Loucy (cell line): ENCODE data around the gene ATN1.

ENCODE experiments used
- H2AFZ ChIP-seq: fragments of 200-600 bp; sonication (generic); 2 replicates; pipeline ENCODE4 v1.6.0; 2016; ENCODE audit warnings: antibody characterized with exemption, mild to moderate bottlenecking, low read length, moderate library complexity
- H3F3A ChIP-seq: fragments of 200-600 bp; 2 replicates; pipeline ENCODE4 v1.6.0; 2016; ENCODE audit warnings: antibody characterized with exemption, low read depth, mild to moderate bottlenecking
- H3K27me3 ChIP-seq: fragments of 200-600 bp; sonication (generic); 2 replicates; pipeline ENCODE4 v1.6.1; 2014; ENCODE audit warnings: low read length, mild to moderate bottlenecking; ENCODE audit not compliant: insufficient read depth, poor library complexity, severe bottlenecking
- H3K36me3 ChIP-seq: fragments of 200-600 bp; sonication (generic); 2 replicates; pipeline ENCODE4 v1.6.1; 2016; ENCODE audit warnings: low read length; ENCODE audit not compliant: insufficient read depth
- H3K4me1 ChIP-seq: fragments of 200-600 bp; sonication (generic); 2 replicates; pipeline ENCODE4 v1.5.1; 2014; ENCODE audit warnings: low read length, mild to moderate bottlenecking; ENCODE audit not compliant: insufficient read depth, poor library complexity, severe bottlenecking
- H3K4me2 ChIP-seq: fragments of 200-600 bp; sonication (generic); 2 replicates; pipeline ENCODE4 v1.6.0; 2014; ENCODE audit warnings: antibody characterized with exemption, low read length, low read depth, mild to moderate bottlenecking; ENCODE audit not compliant: poor library complexity, severe bottlenecking
- H3K4me3 ChIP-seq: fragments of 200-600 bp; sonication (generic); 2 replicates; pipeline ENCODE4 v1.5.1; 2014; ENCODE audit warnings: low read length, mild to moderate bottlenecking, mixed read lengths; ENCODE audit not compliant: poor library complexity, severe bottlenecking
- H3K79me2 ChIP-seq: fragments of 200-600 bp; sonication (generic); 2 replicates; pipeline ENCODE4 v1.6.1; 2014; ENCODE audit warnings: low read length; ENCODE audit not compliant: insufficient read depth
- H3K9ac ChIP-seq: fragments of 200-600 bp; sonication (generic); 2 replicates; pipeline ENCODE4 v1.6.0; 2014; ENCODE audit warnings: mild to moderate bottlenecking, low read depth, low read length, moderate library complexity; ENCODE audit not compliant: poor library complexity, severe bottlenecking
- H3K9me2 ChIP-seq: fragments of 200-600 bp; sonication (generic); replicated peaks from 2 replicates; pipeline ENCODE4 v1.6.1; 2016; ENCODE audit warnings: low read depth, low read length, mixed read lengths
- H3K9me3 ChIP-seq: fragments of 200-600 bp; sonication (generic); 2 replicates; pipeline ENCODE4 v1.6.1; 2014; ENCODE audit warnings: mild to moderate bottlenecking, antibody characterized with exemption, low read length, low read depth; ENCODE audit not compliant: insufficient read depth
- H4K20me1 ChIP-seq: fragments of 200-600 bp; sonication (generic); 2 replicates; pipeline ENCODE4 v1.6.0; 2014; ENCODE audit warnings: antibody characterized with exemption, low read length, mild to moderate bottlenecking; ENCODE audit not compliant: insufficient read depth, poor library complexity, severe bottlenecking
- EZH2phosphoT487 ChIP-seq: fragments of 200-600 bp; IDR thresholded peaks from 2 replicates; pipeline ENCODE4 v1.6.1; 2018; ENCODE audit warnings: antibody characterized with exemption, mild to moderate bottlenecking, moderate library complexity, borderline replicate concordance
- TF ChIP-seq, protein P1 (sequence below): fragments of 200-600 bp; sonication (generic); conservative IDR thresholded peaks from 2 replicates; pipeline ENCODE4 v1.5.1; 2014; ENCODE audit warnings: mild to moderate bottlenecking, antibody characterized with exemption, low read length

The ATN1 gene

GRCh38 chr12:6914947-6915788 is 12.6 kb upstream of the ATN1 start:
- peaks cover 43% of the 10 kb centered on the region for H3K79me2 ChIP-seq
- H3F3A ChIP-seq, result 0 out of 2 replicates have a peak, but pooled peaks cover 4% of the 10 kb centered on the region
- H4K20me1 ChIP-seq, result peaks cover 24% of the 10 kb centered on the region
- peaks cover 37% of the 10 kb centered on the region for H3K4me1 ChIP-seq
- H3K9ac ChIP-seq, result peak overlapping the region; percentile 80
- H2AFZ ChIP-seq, result peak overlapping the region; percentile 83; the same call in 1 of the 2 replicates
- peak overlapping the region; percentile 96 for H3K4me2 ChIP-seq
- H3K27me3 ChIP-seq, result no peaks in the 10 kb centered on the region
- H3K9me2 ChIP-seq, result no peaks in the 10 kb centered on the region
- peaks cover 20% of the 10 kb centered on the region; the same call in 1 of the 2 replicates for H3K36me3 ChIP-seq
- TF ChIP-seq, protein P1, sequence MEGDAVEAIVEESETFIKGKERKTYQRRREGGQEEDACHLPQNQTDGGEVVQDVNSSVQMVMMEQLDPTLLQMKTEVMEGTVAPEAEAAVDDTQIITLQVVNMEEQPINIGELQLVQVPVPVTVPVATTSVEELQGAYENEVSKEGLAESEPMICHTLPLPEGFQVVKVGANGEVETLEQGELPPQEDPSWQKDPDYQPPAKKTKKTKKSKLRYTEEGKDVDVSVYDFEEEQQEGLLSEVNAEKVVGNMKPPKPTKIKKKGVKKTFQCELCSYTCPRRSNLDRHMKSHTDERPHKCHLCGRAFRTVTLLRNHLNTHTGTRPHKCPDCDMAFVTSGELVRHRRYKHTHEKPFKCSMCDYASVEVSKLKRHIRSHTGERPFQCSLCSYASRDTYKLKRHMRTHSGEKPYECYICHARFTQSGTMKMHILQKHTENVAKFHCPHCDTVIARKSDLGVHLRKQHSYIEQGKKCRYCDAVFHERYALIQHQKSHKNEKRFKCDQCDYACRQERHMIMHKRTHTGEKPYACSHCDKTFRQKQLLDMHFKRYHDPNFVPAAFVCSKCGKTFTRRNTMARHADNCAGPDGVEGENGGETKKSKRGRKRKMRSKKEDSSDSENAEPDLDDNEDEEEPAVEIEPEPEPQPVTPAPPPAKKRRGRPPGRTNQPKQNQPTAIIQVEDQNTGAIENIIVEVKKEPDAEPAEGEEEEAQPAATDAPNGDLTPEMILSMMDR, result no peak
- TF ChIP-seq EZH2phosphoT487, result no peak
- peak overlapping the region; percentile 86 for H3K4me3 ChIP-seq
- H3K9me3 ChIP-seq, result no peaks in the 10 kb centered on the region

- Histone ChIP-seq H3K79me2 (peaks cover 43% of the 10 kb centered on the region), H3K4me2 (peak overlapping the region; percentile 96), H3K27me3 (no peaks in the 10 kb centered on the region), H3K4me1 (peaks cover 37% of the 10 kb centered on the region), H3F3A (0 out of 2 replicates have a peak, but pooled peaks cover 4% of the 10 kb centered on the region), H3K9ac (peak overlapping the region; percentile 80), H2AFZ (no peak overlapping the region), H3K9me2 (no peaks in the 10 kb centered on the region), H3K4me3 (peak overlapping the region; percentile 86), H4K20me1 (peaks cover 24% of the 10 kb centered on the region), H3K36me3 (peaks cover 20% of the 10 kb centered on the region; the same call in 1 of the 2 replicates), H3K9me3 (no peaks in the 10 kb centered on the region)
- TF ChIP-seq, protein P1, result no peak
Measured at GRCh38 chr12:6915789-6916285, 11.9 kb upstream of the ATN1 start.

DNA sequence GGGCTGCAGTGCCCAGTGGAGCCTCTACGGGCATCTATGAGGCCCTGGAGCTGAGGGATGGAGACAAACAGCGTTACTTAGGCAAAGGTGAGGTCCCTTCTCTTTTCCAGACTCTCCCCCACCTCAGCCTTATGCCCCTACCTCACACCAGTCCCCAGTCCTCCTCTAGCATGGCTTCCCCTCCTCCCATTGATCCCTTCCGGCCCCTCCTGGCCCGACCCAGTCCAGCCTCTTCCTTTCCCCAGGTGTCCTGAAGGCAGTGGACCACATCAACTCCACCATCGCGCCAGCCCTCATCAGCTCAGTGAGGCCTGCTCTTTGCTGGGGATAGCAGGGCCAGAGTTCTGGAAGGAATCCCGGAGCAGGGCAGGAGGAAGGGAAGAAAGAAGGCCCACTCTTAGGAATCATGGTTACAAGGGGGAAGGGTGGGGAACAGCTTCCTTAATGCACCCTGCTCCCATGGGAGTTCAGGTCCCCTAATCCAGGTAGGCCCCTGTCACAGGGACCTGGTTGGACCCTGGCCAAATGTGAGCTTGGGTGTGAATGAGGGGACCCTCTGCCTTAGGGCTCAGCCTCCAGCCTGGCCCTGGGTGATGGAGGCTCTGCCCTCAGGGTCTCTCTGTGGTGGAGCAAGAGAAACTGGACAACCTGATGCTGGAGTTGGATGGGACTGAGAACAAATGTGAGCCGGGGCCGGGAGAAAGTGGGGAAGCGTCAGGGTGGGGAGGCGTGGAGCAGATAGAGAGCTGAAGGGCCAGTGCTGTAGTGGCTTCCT is 11.1 kb upstream of the ATN1 start:
- Histone ChIP-seq H3K79me2 (peaks cover 43% of the 10 kb centered on the region), H3K27me3 (no peaks in the 10 kb centered on the region), H3K4me2 (peak overlapping the region; percentile 96)

More for the DNA sequence above, 11.1 kb upstream of the ATN1 start:
- TF ChIP-seq, protein P1, result no peak
- TF ChIP-seq EZH2phosphoT487, result no peak
- Histone ChIP-seq H3K4me1 (peaks cover 37% of the 10 kb centered on the region), H3K9me3 (no peaks in the 10 kb centered on the region), H3K4me3 (peak overlapping the region; percentile 86), H2AFZ (no peak overlapping the region), H3F3A (no peaks in the 10 kb centered on the region), H4K20me1 (peaks cover 24% of the 10 kb centered on the region), H3K9me2 (no peaks in the 10 kb centered on the region), H3K9ac (peak overlapping the region; percentile 80), H3K36me3 (peaks cover 24% of the 10 kb centered on the region; the same call in 1 of the 2 replicates)
